ENCODE measurements around the gene CHKA. TPM values are rescaled to one million over a fixed set of nuclear protein-coding genes. Genes with fewer than 3 reads are reported as not detected.

Gene CHKA
- polyA plus RNA-seq, 4 donors: 31.5 to 180 (median 139) TPM

- H3K4me1 ChIP-seq (ENCODE audit: control insufficient read depth in 3 of 3, insufficient read depth in 2 of 3, low read depth in 1 of 3, low read length in 2 of 3): peaks cover 0 to 49% (median 6%) of the 10 kb centered on the region in 3 donors
- no peaks in the 10 kb centered on the region for H3K27me3 ChIP-seq (ENCODE audit: control insufficient read depth in 3 of 3, insufficient read depth in 3 of 3, low read length in 3 of 3)
- peak overlapping the region; percentile 23 to 40 (median 36) for H3K4me3 ChIP-seq (ENCODE audit: low read depth in 1 of 3, low read length in 3 of 3)
- 18 to 31% (median 25%) methylated on average over 15 of the region's 15 CpGs for WGBS, 3 donors
- peak overlapping the region; percentile 4 to 97 (median 78) for H3K27ac ChIP-seq (ENCODE audit: low read depth in 1 of 3, low read length in 2 of 3)
- peak; percentile 92 to 93 for DNase-seq
- H3K9me3 ChIP-seq (ENCODE audit: control insufficient read depth in 2 of 2, insufficient read depth in 1 of 2, low read depth in 1 of 2, low read length in 1 of 2): peaks cover 0 to 18% of the 10 kb centered on the region in 2 donors
- H3K36me3 ChIP-seq (ENCODE audit: control insufficient read depth in 3 of 3, insufficient read depth in 2 of 3, low read depth in 1 of 3, low read length in 3 of 3): no peaks in the 10 kb centered on the region
- no peak for FAIRE-seq
These were observed 7.6 kb upstream of the CHKA start for GRCh38 chr11:68128682-68129327.

- Histone ChIP-seq H3K27me3 (ENCODE audit: control insufficient read depth in 3 of 3, insufficient read depth in 3 of 3, low read length in 3 of 3) (no peaks in the 10 kb centered on the region), H3K4me1 (ENCODE audit: control insufficient read depth in 3 of 3, insufficient read depth in 2 of 3, low read depth in 1 of 3, low read length in 2 of 3) (peaks cover 0 to 54% (median 6%) of the 10 kb centered on the region in 3 donors), H3K9me3 (ENCODE audit: control insufficient read depth in 2 of 2, insufficient read depth in 1 of 2, low read depth in 1 of 2, low read length in 1 of 2) (peaks cover 0 to 10% of the 10 kb centered on the region in 2 donors), H3K27ac (ENCODE audit: low read depth in 1 of 3, low read length in 2 of 3) (peak overlapping the region; percentile 45 to 97 (median 78)), H3K4me3 (ENCODE audit: low read depth in 1 of 3, low read length in 3 of 3) (peak overlapping the region; percentile 23 to 40 (median 36)), H3K36me3 (ENCODE audit: control insufficient read depth in 3 of 3, insufficient read depth in 2 of 3, low read depth in 1 of 3, low read length in 3 of 3) (no peaks in the 10 kb centered on the region)
- peak; percentile 61 to 94 for DNase-seq
- no peak for FAIRE-seq
- 14 to 21% (median 14%) methylated on average over 32 to 48 of the region's 48 CpGs for WGBS, 3 donors
These were observed 6.8 kb upstream of the CHKA start for GRCh38 chr11:68127714-68128681.

DNA sequence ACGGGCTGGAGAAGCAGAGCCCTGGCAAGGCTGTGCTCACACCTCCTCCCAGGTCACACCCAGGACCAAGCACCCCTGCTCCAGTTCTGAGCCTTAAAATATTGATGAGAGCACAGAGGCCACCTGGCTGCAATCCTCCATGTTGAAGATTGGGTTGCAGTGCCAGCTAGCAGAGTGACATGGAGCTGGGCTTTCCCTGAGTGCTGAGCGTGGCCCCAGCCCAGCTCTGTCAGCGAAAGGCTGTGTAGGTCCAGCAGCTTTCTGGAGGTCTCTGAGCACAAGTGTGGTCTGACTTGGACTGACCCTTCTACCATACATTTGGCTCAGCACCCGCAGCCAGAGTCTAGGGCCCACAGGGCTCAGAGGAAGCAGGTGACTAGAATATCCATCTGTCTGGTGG lies 4.0 kb upstream of the CHKA start:
- WGBS, 3 donors: 68 to 77% (median 70%) methylated on average over 4 of the region's 4 CpGs
- no peak overlapping the region for H3K4me3 ChIP-seq (ENCODE audit: low read depth in 1 of 3, low read length in 3 of 3)
- FAIRE-seq: no peak
- H3K9me3 ChIP-seq (ENCODE audit: control insufficient read depth in 2 of 2, insufficient read depth in 1 of 2, low read depth in 1 of 2, low read length in 1 of 2): no peaks in the 10 kb centered on the region
- H3K36me3 ChIP-seq (ENCODE audit: control insufficient read depth in 3 of 3, insufficient read depth in 2 of 3, low read depth in 1 of 3, low read length in 3 of 3): no peaks in the 10 kb centered on the region
- DNase-seq: peak in 1 of 2 donors; percentile 11
- peak overlapping the region in 1 of 3 donors; percentile 5 for H3K27ac ChIP-seq (ENCODE audit: low read depth in 1 of 3, low read length in 2 of 3)
- H3K4me1 ChIP-seq (ENCODE audit: control insufficient read depth in 3 of 3, insufficient read depth in 2 of 3, low read depth in 1 of 3, low read length in 2 of 3): peaks cover 2 to 66% (median 6%) of the 10 kb centered on the region in 3 donors
- no peaks in the 10 kb centered on the region for H3K27me3 ChIP-seq (ENCODE audit: control insufficient read depth in 3 of 3, insufficient read depth in 3 of 3, low read length in 3 of 3)

- peaks cover 0 to 55% (median 2%) of the 10 kb centered on the region in 3 donors for H3K4me1 ChIP-seq (ENCODE audit: control insufficient read depth in 3 of 3, insufficient read depth in 2 of 3, low read depth in 1 of 3, low read length in 2 of 3)
- peak; percentile 54 to 86 for DNase-seq
- 74 to 84% (median 79%) methylated on average over 9 of the region's 9 CpGs for WGBS, 3 donors
These were observed 1.9 kb upstream of the CHKA start for GRCh38 chr11:68122936-68123539.

GRCh38 chr11:68120273-68121066 lies 718 bp downstream of the CHKA start:
- DNase-seq: peak in 1 of 2 donors; percentile 76
- Histone ChIP-seq H3K9me3 (ENCODE audit: control insufficient read depth in 2 of 2, insufficient read depth in 1 of 2, low read depth in 1 of 2, low read length in 1 of 2) (no peaks in the 10 kb centered on the region), H3K36me3 (ENCODE audit: control insufficient read depth in 3 of 3, insufficient read depth in 2 of 3, low read depth in 1 of 3, low read length in 3 of 3) (peaks cover 0 to 18% (median under 1%) of the 10 kb centered on the region in 3 donors), H3K27ac (ENCODE audit: low read depth in 1 of 3, low read length in 2 of 3) (peak overlapping the region; percentile 92 to 99 (median 94)), H3K4me3 (ENCODE audit: low read depth in 1 of 3, low read length in 3 of 3) (peak overlapping the region; percentile 77 to 97 (median 78)), H3K4me1 (ENCODE audit: control insufficient read depth in 3 of 3, insufficient read depth in 2 of 3, low read depth in 1 of 3, low read length in 2 of 3) (peaks cover 0 to 51% (median 2%) of the 10 kb centered on the region in 3 donors), H3K27me3 (ENCODE audit: control insufficient read depth in 3 of 3, insufficient read depth in 3 of 3, low read length in 3 of 3) (no peaks in the 10 kb centered on the region)
- no peak for FAIRE-seq
- WGBS, 3 donors: 1% methylated on average over 45 to 73 of the region's 73 CpGs

More at GRCh38 chr11:68122936-68123539, 1.9 kb upstream of the CHKA start:
- peaks cover 0 to 5% (median 0%) of the 10 kb centered on the region in 3 donors for H3K36me3 ChIP-seq (ENCODE audit: control insufficient read depth in 3 of 3, insufficient read depth in 2 of 3, low read depth in 1 of 3, low read length in 3 of 3)
- peak overlapping the region; percentile 41 to 69 (median 61) for H3K27ac ChIP-seq (ENCODE audit: low read depth in 1 of 3, low read length in 2 of 3)
- no peak for FAIRE-seq
- H3K27me3 ChIP-seq (ENCODE audit: control insufficient read depth in 3 of 3, insufficient read depth in 3 of 3, low read length in 3 of 3): no peaks in the 10 kb centered on the region
- no peaks in the 10 kb centered on the region for H3K9me3 ChIP-seq (ENCODE audit: control insufficient read depth in 2 of 2, insufficient read depth in 1 of 2, low read depth in 1 of 2, low read length in 1 of 2)
- H3K4me3 ChIP-seq (ENCODE audit: low read depth in 1 of 3, low read length in 3 of 3): no peak overlapping the region

DNA sequence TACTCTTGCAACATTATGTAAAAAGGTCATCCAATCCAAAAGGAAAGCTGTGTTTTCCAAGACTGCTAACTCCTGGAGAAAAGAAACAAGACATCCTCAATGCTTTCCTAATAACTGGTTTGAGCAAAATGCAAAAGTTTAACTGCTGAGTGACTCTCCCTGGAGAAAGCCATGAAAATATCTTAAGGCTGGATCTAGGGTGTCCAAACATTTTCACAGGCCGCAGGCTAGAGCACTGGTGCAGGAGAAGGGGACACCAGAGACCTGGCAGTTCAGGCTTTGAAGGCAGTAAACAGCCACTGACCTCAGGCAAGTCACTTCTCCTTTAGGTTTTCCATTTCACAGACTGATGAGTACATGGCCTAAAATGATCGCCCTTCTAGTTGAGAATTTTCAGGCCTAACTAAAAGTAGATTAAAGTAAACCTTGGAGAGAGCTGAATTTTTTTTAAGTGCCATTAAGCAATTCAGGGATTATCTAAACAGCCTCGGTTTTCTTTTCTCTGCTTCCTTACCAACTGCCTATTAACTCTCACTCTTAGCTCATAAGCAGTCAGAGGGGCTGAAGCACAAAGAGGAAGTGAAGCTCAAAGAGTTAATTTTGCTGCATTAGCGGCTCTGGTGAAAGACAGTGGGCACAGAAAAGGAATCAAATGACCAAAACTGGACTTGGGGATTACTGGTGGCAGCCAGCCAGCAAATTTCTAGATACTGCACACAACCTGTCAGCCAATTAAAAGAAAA lies 2.3 kb downstream of the CHKA start:
- H3K27me3 ChIP-seq (ENCODE audit: control insufficient read depth in 3 of 3, insufficient read depth in 3 of 3, low read length in 3 of 3): no peaks in the 10 kb centered on the region
- H3K9me3 ChIP-seq (ENCODE audit: control insufficient read depth in 2 of 2, insufficient read depth in 1 of 2, low read depth in 1 of 2, low read length in 1 of 2): no peaks in the 10 kb centered on the region
- H3K27ac ChIP-seq (ENCODE audit: low read depth in 1 of 3, low read length in 2 of 3): peak overlapping the region; percentile 77 to 99 (median 92)
- 10 to 29% (median 24%) methylated on average over 4 of the region's 4 CpGs for WGBS, 3 donors
- FAIRE-seq (no peak), DNase-seq (peak in 1 of 2 donors; percentile 65)
- peaks cover 0 to 40% (median 2%) of the 10 kb centered on the region in 3 donors for H3K4me1 ChIP-seq (ENCODE audit: control insufficient read depth in 3 of 3, insufficient read depth in 2 of 3, low read depth in 1 of 3, low read length in 2 of 3)
- H3K4me3 ChIP-seq (ENCODE audit: low read depth in 1 of 3, low read length in 3 of 3): peak overlapping the region; percentile 10 to 97 (median 77)
- H3K36me3 ChIP-seq (ENCODE audit: control insufficient read depth in 3 of 3, insufficient read depth in 2 of 3, low read depth in 1 of 3, low read length in 3 of 3): peaks cover 0 to 24% (median 2%) of the 10 kb centered on the region in 3 donors

DNA sequence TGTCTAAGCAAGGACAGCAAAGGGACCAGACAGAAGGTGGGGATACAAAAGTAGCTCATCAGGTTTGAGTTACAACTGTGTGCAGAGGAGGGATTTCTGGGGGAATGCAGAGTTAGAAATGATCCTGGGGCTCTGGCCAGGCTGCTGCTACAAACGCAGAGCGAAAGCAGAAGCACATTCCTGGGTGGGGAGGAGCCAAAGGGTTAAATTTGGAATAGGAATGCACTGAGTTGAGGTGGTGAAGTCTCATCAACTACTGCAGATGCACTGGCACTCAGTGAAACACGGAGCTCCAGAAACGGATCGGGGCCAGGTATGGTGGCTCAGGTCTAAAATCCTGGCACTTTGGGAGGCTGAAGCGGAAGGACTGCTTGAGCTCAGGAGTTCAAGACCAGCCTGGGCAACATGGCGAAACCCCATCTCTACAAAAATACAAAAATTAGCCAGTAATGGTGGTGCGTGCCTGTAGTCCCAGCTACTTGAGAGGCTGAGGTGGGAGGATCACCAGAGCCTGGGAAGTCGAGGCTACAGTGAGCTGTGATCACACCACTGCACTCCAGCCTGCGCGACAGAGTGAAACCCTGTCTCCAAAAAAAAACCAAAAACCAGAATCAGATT lies 3.2 kb downstream of the CHKA start:
- H3K9me3 ChIP-seq (ENCODE audit: control insufficient read depth in 2 of 2, insufficient read depth in 1 of 2, low read depth in 1 of 2, low read length in 1 of 2): no peaks in the 10 kb centered on the region
- H3K27ac ChIP-seq (ENCODE audit: low read depth in 1 of 3, low read length in 2 of 3): peak overlapping the region; percentile 26 to 99 (median 92)
- H3K4me3 ChIP-seq (ENCODE audit: low read depth in 1 of 3, low read length in 3 of 3): peak overlapping the region in 2 of 3 donors; percentile 77 to 97
- no peaks in the 10 kb centered on the region for H3K27me3 ChIP-seq (ENCODE audit: control insufficient read depth in 3 of 3, insufficient read depth in 3 of 3, low read length in 3 of 3)
- peaks cover 0 to 31% (median 2%) of the 10 kb centered on the region in 3 donors for H3K36me3 ChIP-seq (ENCODE audit: control insufficient read depth in 3 of 3, insufficient read depth in 2 of 3, low read depth in 1 of 3, low read length in 3 of 3)
- WGBS, 3 donors: 62 to 79% (median 68%) methylated on average over 11 of the region's 11 CpGs
- peaks cover 0 to 34% (median 2%) of the 10 kb centered on the region in 3 donors for H3K4me1 ChIP-seq (ENCODE audit: control insufficient read depth in 3 of 3, insufficient read depth in 2 of 3, low read depth in 1 of 3, low read length in 2 of 3)
- peak in 1 of 2 donors; percentile 46 for DNase-seq
- FAIRE-seq: no peak

All from small intestine (tissue), 7 donors.